ENCODE results near the gene FNBP1. TPM values are rescaled to one million over a fixed set of nuclear protein-coding genes. Genes with fewer than 3 reads are reported as not detected.

FNBP1 gene
- total and polyA plus RNA-seq, 2 of the 13 experiments (the other 11 are each of a cell fraction or from before 2014, with no cell fraction given) = 5.4 to 19.5 TPM

DNA sequence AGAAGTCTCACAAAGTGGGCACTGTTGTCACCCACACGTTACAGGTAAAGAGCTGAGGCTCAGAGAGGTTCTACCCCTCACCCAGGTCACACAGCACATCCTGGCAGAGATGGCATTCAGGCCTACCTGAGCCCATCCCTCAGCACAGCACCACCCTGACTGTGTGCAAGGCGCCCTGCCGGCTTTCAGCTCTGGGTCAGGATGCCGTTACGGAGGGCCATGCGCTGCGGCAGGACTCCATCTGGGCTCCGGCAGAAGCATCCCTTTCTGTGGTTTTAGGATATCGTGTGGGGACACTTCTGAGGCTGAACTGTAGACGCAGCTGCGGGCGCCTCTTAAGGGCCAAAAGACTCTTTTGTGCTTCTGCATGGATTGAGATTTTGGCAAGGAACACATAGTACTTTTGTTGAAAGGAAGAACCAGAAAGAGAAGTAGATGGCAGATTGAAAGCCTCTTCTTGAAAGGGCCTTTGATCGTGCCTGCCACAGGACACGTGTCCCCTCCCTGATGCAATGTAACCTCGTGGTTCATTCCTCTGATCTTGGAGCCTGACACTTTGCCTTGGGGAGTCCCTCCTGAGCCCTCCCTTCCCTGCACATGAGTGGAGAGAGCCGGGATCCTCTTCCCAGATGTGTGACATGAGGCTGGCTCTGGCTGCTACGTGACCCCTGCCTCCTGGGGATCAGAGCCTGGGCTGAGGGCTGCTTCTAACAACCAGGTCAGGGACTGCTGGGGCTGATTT, 176.4 kb downstream of the FNBP1 start:
- CTCF ChIA-PET (ENCODE audit: low intra/inter-chr PET ratio, low total read pairs) = no interaction called here
- H3K9ac ChIP-seq (ENCODE audit: insufficient read depth, low read depth, low read length) = no peak overlapping the region
- in situ Hi-C loops (cut with HindIII; ENCODE audit: extremely low pct_ligation_motif_present, low pct_unique_long_range_greater_than_20kb) (no loop called here), intact Hi-C loops (cut with micrococcal nuclease; ENCODE audit: unreplicated experiment) (no loop called here)
- H3K27me3 ChIP-seq (ENCODE audit: control insufficient read depth in 1 of 2, insufficient read depth in 2 of 2, low read length in 2 of 2) = no peaks in the 10 kb centered on the region
- H4K20me1 ChIP-seq (ENCODE audit: insufficient read depth, low read length) = no peaks in the 10 kb centered on the region
- POLR2A ChIA-PET = no interaction called here
- TF ChIP-seq ZNF768 (CRISPR knock-in tag; IDR thresholded peaks at IDR 0.05) = peak; percentile 90
- TF ChIP-seq NKX3-1 (CRISPR knock-in tag; IDR thresholded peaks at IDR 0.05) = no peak
- TF ChIP-seq SP2 (CRISPR knock-in tag; IDR thresholded peaks at IDR 0.05) = no peak
- BruUV-seq (replicated peaks) = no TSS peak
- FAIRE-seq (no peak), ATAC-seq (no peak), DNase-seq (ENCODE audit: low spot score) (no peak)
- no peak overlapping the region for H3K4me3 ChIP-seq (replicated peaks in 1 of 3; ENCODE audit: insufficient read depth in 1 of 3, low read depth in 2 of 3, low read length in 3 of 3)
- H3K9me3 ChIP-seq (ENCODE audit: low read length) = no peaks in the 10 kb centered on the region
- 96% methylated on average over 9 of the region's 17 CpGs for WGBS (ENCODE audit: low lambda C conversion rate)
- no peak overlapping the region for H2AFZ ChIP-seq (ENCODE audit: low read length)
- no peaks in the 10 kb centered on the region for H3K4me1 ChIP-seq (ENCODE audit: insufficient read depth, low read length)
- no peak overlapping the region for H3K4me2 ChIP-seq (ENCODE audit: low read depth, low read length)
- no peak overlapping the region for H3K27ac ChIP-seq (ENCODE audit: extremely low read length, insufficient read depth, low read length)
- no peaks in the 10 kb centered on the region for H3K79me2 ChIP-seq (ENCODE audit: insufficient read depth, low read length)
- H3K36me3 ChIP-seq (replicated peaks in 1 of 2; ENCODE audit: control insufficient read depth in 1 of 2, insufficient read depth in 2 of 2, low read length in 2 of 2) = peaks cover 0 to 3% of the 10 kb centered on the region in 2 experiments; a peak in 1 of 5 replicates

DNA sequence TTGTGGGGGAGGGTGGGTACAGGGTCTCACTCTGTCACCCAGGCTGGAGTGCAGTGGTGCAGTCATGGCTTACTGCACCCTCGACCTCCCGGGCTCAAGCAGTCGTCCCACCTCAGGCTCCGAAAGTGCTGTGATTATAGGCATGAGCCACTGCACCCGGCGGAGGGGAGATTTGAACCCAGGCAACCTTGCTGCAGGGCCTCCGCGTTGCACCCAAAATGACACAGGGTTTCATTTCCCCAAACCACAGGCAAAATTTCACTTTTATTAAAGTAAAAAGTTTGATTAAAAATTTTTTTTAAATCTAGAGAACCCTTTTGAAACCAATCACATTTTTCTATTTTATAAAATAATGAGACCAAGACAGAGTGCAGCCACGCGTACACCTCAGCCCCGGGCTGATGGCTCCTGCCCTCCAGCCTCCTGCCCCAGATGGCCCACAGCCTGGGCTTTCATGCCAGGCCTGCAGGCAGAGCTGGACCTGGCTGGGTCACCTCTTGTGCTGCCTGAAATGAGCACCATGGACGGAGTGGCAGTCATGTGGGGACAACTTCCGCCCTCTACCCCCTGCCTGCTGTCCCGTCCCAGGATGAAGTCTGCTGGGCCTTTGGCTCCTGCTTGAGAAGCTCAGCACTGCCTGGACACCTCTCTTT, 177.2 kb downstream of the FNBP1 start:
- FAIRE-seq = no peak
- whole genome bisulfite sequencing (ENCODE audit: low lambda C conversion rate) = 94% methylated on average over 7 of the region's 14 CpGs
- H3K27ac ChIP-seq (ENCODE audit: extremely low read length, insufficient read depth, low read length) = no peak overlapping the region
- BruUV-seq (replicated peaks) = no TSS peak
- no peak for ATAC-seq
- H3K4me1 ChIP-seq (ENCODE audit: insufficient read depth, low read length) = no peaks in the 10 kb centered on the region
- POLR2A ChIA-PET = no interaction called here
- intact Hi-C loops (cut with micrococcal nuclease; ENCODE audit: unreplicated experiment) = no loop called here
- no peaks in the 10 kb centered on the region for H3K79me2 ChIP-seq (ENCODE audit: insufficient read depth, low read length)
- H3K4me3 ChIP-seq (replicated peaks in 1 of 3; ENCODE audit: insufficient read depth in 1 of 3, low read depth in 2 of 3, low read length in 3 of 3) = no peak overlapping the region
- in situ Hi-C loops (cut with HindIII; ENCODE audit: extremely low pct_ligation_motif_present, low pct_unique_long_range_greater_than_20kb) = no loop called here
- H3K36me3 ChIP-seq (replicated peaks in 1 of 2; ENCODE audit: control insufficient read depth in 1 of 2, insufficient read depth in 2 of 2, low read length in 2 of 2) = peaks cover 2 to 3% of the 10 kb centered on the region in 2 experiments; a peak in 1 of 5 replicates
- H3K4me2 ChIP-seq (ENCODE audit: low read depth, low read length) = no peak overlapping the region
- H2AFZ ChIP-seq (ENCODE audit: low read length) = no peak overlapping the region
- no peak overlapping the region for H3K9ac ChIP-seq (ENCODE audit: insufficient read depth, low read depth, low read length)
- no peak for DNase-seq (ENCODE audit: low spot score)
- CTCF ChIA-PET (ENCODE audit: low intra/inter-chr PET ratio, low total read pairs) = no interaction called here
- no peaks in the 10 kb centered on the region for H3K27me3 ChIP-seq (ENCODE audit: control insufficient read depth in 1 of 2, insufficient read depth in 2 of 2, low read length in 2 of 2)
- H4K20me1 ChIP-seq (ENCODE audit: insufficient read depth, low read length) = no peaks in the 10 kb centered on the region
- no peaks in the 10 kb centered on the region for H3K9me3 ChIP-seq (ENCODE audit: low read length)
- TF ChIP-seq SRSF4 (IDR thresholded peaks at IDR 0.05; ENCODE audit: low read depth, low read length, poor library complexity, severe bottlenecking) (no peak), CAMTA2 (CRISPR knock-in tag; IDR thresholded peaks at IDR 0.05; ENCODE audit: borderline replicate concordance) (no peak)
- TF ChIP-seq, protein P1, sequence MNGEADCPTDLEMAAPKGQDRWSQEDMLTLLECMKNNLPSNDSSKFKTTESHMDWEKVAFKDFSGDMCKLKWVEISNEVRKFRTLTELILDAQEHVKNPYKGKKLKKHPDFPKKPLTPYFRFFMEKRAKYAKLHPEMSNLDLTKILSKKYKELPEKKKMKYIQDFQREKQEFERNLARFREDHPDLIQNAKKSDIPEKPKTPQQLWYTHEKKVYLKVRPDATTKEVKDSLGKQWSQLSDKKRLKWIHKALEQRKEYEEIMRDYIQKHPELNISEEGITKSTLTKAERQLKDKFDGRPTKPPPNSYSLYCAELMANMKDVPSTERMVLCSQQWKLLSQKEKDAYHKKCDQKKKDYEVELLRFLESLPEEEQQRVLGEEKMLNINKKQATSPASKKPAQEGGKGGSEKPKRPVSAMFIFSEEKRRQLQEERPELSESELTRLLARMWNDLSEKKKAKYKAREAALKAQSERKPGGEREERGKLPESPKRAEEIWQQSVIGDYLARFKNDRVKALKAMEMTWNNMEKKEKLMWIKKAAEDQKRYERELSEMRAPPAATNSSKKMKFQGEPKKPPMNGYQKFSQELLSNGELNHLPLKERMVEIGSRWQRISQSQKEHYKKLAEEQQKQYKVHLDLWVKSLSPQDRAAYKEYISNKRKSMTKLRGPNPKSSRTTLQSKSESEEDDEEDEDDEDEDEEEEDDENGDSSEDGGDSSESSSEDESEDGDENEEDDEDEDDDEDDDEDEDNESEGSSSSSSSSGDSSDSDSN (CRISPR knock-in tag; IDR thresholded peaks at IDR 0.05) = no peak
- TF ChIP-seq, protein P2, sequence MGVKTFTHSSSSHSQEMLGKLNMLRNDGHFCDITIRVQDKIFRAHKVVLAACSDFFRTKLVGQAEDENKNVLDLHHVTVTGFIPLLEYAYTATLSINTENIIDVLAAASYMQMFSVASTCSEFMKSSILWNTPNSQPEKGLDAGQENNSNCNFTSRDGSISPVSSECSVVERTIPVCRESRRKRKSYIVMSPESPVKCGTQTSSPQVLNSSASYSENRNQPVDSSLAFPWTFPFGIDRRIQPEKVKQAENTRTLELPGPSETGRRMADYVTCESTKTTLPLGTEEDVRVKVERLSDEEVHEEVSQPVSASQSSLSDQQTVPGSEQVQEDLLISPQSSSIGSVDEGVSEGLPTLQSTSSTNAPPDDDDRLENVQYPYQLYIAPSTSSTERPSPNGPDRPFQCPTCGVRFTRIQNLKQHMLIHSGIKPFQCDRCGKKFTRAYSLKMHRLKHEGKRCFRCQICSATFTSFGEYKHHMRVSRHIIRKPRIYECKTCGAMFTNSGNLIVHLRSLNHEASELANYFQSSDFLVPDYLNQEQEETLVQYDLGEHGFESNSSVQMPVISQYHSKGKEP (CRISPR knock-in tag; IDR thresholded peaks at IDR 0.05) = no peak
